Activated T-cell treated with anti-CD3 and anti-CD28 coated beads, Interleukin-2, amount 50 U/mL, for 72 hours (primary cell): ENCODE results near the gene SPDYE2. TPM values are rescaled to one million over a fixed set of nuclear protein-coding genes. Genes with fewer than 3 reads are reported as not detected.
A peak's percentile ranks its signal among the peaks of the same experiment; 100 is the strongest.
"Not testable (repeated sequence)": the region's sequence is repeated elsewhere in the genome, so short reads cannot be mapped to it uniquely, and the experiment has no call there.

Experiments
- ATAC-seq, 2 donors: fragments of 150-1000 bp; cut with Tn5 transposase; replicated peaks in 1 of 2; 2 replicates each; pipeline ENCODE4 v1.10.0; 2021; ENCODE audit warnings: moderate library complexity in 2 of 2, mild to moderate bottlenecking in 1 of 2
- DNase-seq, 2 donors: peaks; one replicate each; pipeline ENCODE4 v3.0.0; 2021 to 2022; ENCODE audit warnings: mixed read lengths in 1 of 2
- H3K27ac Mint-ChIP-seq: one replicate; pipeline ENCODE4 v1.8.0; 2022; ENCODE audit warnings: mild to moderate bottlenecking, moderate library complexity, mixed read lengths
- H3K27me3 Mint-ChIP-seq: one replicate; pipeline ENCODE4 v1.8.0; 2022; ENCODE audit warnings: low read depth, mixed read lengths
- H3K36me3 Mint-ChIP-seq, 2 donors: one replicate each; pipeline ENCODE4 v1.8.0; 2022; ENCODE audit warnings: mixed read lengths in 2 of 2, mild to moderate bottlenecking in 1 of 2; ENCODE audit not compliant: insufficient read depth in 2 of 2
- H3K4me1 Mint-ChIP-seq: one replicate; pipeline ENCODE4 v1.8.0; 2022; ENCODE audit warnings: low read depth, mixed read lengths
- H3K4me3 Mint-ChIP-seq, 2 donors: one replicate each; pipeline ENCODE4 v1.8.0; 2022; ENCODE audit warnings: mild to moderate bottlenecking in 2 of 2, mixed read lengths in 2 of 2, moderate library complexity in 2 of 2
- H3K9me3 Mint-ChIP-seq, 2 donors: one replicate each; pipeline ENCODE4 v1.8.0; 2022; ENCODE audit warnings: mixed read lengths in 2 of 2
- total RNA-seq, 2 donors: library from RNA; stranded (reverse); gene quantifications; one replicate each; pipeline ENCODE4 v1.2.3, GENCODE V29; 2022

Gene SPDYE2
- total RNA-seq, 2 donors from 2014 or later, result not detected

- not testable (repeated sequence) for DNase-seq, H3K9me3 Mint-ChIP-seq, H3K27me3 Mint-ChIP-seq, H3K36me3 Mint-ChIP-seq, ATAC-seq, H3K27ac Mint-ChIP-seq, H3K4me1 Mint-ChIP-seq, H3K4me3 Mint-ChIP-seq
Measured at GRCh38 chr7:102520797-102521196, 30.2 kb upstream of the SPDYE2 start.

GRCh38 chr7:102524803-102525202 lies 26.2 kb upstream of the SPDYE2 start:
- not testable (repeated sequence) for H3K4me1 Mint-ChIP-seq, H3K4me3 Mint-ChIP-seq, H3K27me3 Mint-ChIP-seq, H3K9me3 Mint-ChIP-seq, H3K36me3 Mint-ChIP-seq, DNase-seq, H3K27ac Mint-ChIP-seq
- peak in 1 of 2 donors; percentile 19 for ATAC-seq

- not testable (repeated sequence) for DNase-seq, H3K4me1 Mint-ChIP-seq, H3K9me3 Mint-ChIP-seq, H3K27ac Mint-ChIP-seq, H3K4me3 Mint-ChIP-seq, H3K27me3 Mint-ChIP-seq, H3K36me3 Mint-ChIP-seq, ATAC-seq
Measured at GRCh38 chr7:102527182-102527581, 23.8 kb upstream of the SPDYE2 start.

- not testable (repeated sequence) for H3K9me3 Mint-ChIP-seq, ATAC-seq, H3K27me3 Mint-ChIP-seq, DNase-seq, H3K4me3 Mint-ChIP-seq, H3K27ac Mint-ChIP-seq, H3K36me3 Mint-ChIP-seq, H3K4me1 Mint-ChIP-seq
Measured at GRCh38 chr7:102527822-102528793, 22.9 kb upstream of the SPDYE2 start.

- DNase-seq, ATAC-seq, H3K4me3 Mint-ChIP-seq, H3K27me3 Mint-ChIP-seq, H3K4me1 Mint-ChIP-seq, H3K36me3 Mint-ChIP-seq, H3K9me3 Mint-ChIP-seq, H3K27ac Mint-ChIP-seq: not testable (repeated sequence)
Measured at GRCh38 chr7:102531583-102531982, 19.4 kb upstream of the SPDYE2 start.

- not testable (repeated sequence) for DNase-seq, H3K4me3 Mint-ChIP-seq, H3K27ac Mint-ChIP-seq, H3K4me1 Mint-ChIP-seq, H3K9me3 Mint-ChIP-seq, ATAC-seq, H3K27me3 Mint-ChIP-seq, H3K36me3 Mint-ChIP-seq
Measured at GRCh38 chr7:102532127-102532526, 18.9 kb upstream of the SPDYE2 start.

GRCh38 chr7:102535062-102535615 lies 15.9 kb upstream of the SPDYE2 start:
- not testable (repeated sequence) for H3K27me3 Mint-ChIP-seq, DNase-seq, H3K9me3 Mint-ChIP-seq, H3K4me3 Mint-ChIP-seq, H3K4me1 Mint-ChIP-seq, H3K36me3 Mint-ChIP-seq, H3K27ac Mint-ChIP-seq, ATAC-seq

GRCh38 chr7:102540604-102541003 lies 10.4 kb upstream of the SPDYE2 start:
- not testable (repeated sequence) for H3K27ac Mint-ChIP-seq, H3K4me1 Mint-ChIP-seq, H3K9me3 Mint-ChIP-seq, DNase-seq, H3K27me3 Mint-ChIP-seq, H3K36me3 Mint-ChIP-seq, ATAC-seq, H3K4me3 Mint-ChIP-seq

DNA sequence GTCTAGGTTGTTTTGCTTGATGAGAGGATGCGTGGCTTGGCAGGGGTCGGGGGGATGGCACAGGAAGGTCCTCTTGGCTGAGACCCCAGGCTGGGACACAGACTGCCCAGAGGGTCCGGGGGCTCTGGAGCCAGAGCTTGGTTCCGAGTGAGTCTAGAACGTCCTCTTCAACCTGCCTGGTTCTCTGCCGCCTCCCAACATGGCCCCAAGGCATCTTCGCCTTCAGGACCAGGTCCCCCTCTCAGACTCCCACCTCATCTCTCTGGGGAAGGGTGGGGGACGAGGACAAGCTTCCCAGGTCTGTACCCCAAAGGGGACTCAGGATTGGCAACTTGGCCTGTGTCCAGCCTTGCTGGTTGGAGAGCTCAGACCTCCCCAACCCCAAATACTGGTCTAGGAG lies 8.9 kb upstream of the SPDYE2 start:
- not testable (repeated sequence) for DNase-seq, H3K27ac Mint-ChIP-seq, H3K4me3 Mint-ChIP-seq, H3K4me1 Mint-ChIP-seq, ATAC-seq, H3K36me3 Mint-ChIP-seq, H3K27me3 Mint-ChIP-seq, H3K9me3 Mint-ChIP-seq

DNA sequence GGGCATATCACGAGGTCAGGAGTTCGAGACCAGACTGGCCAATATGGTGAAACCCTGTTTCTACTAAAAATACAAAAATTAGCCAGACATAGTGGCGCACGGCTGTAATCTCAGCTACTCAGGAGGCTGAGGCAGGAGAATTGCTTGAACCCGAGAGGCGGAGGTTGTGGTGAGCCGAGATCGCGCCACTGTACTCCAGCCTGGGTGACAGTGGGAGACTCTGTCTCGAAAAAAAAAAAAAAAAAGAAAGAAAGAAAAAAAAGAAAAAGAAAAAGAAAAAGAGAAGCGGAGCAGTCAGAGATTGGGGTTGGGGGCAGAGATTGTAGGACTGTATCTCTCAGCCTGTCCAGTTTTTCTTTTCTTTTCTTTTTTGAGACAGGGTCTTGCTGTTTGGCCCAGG lies 8.3 kb upstream of the SPDYE2 start:
- not testable (repeated sequence) for H3K27ac Mint-ChIP-seq, H3K27me3 Mint-ChIP-seq, H3K36me3 Mint-ChIP-seq, ATAC-seq, H3K4me3 Mint-ChIP-seq, H3K9me3 Mint-ChIP-seq, DNase-seq, H3K4me1 Mint-ChIP-seq

- H3K36me3 Mint-ChIP-seq, H3K4me1 Mint-ChIP-seq, DNase-seq, H3K9me3 Mint-ChIP-seq, H3K27ac Mint-ChIP-seq, H3K4me3 Mint-ChIP-seq, ATAC-seq, H3K27me3 Mint-ChIP-seq: not testable (repeated sequence)
Measured at GRCh38 chr7:102543596-102543995, 7.4 kb upstream of the SPDYE2 start, which contains the start of gene UPK3BL2. UPK3BL2 (minus strand) TSS chr7:102543696; CDS start chr7:102543636, 60 bp downstream.

DNA sequence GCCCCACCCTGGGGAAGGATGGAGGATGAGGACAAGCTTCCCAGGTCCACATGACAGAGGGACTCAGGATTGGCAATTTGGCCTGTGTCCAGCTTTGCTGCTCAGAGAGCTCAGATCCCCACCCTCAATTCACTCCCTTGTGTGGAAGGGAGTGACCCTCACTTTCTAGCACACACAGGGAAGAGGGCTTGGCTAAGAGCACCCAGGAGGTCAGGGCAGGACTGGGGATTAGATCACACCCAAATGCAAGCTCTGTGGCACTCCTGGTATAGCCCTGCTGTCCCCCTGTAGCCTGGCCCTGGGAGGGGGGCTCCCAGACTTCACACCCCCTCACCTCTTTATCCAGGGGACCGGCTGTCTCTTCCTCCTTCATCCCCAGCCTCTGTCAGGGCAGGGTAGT lies 6.7 kb upstream of the SPDYE2 start:
- H3K4me3 Mint-ChIP-seq, result not testable (repeated sequence)

GRCh38 chr7:102545288-102545687 lies 5.7 kb upstream of the SPDYE2 start:
- H3K36me3 Mint-ChIP-seq, H3K4me1 Mint-ChIP-seq, H3K9me3 Mint-ChIP-seq, H3K27me3 Mint-ChIP-seq, H3K27ac Mint-ChIP-seq, ATAC-seq, H3K4me3 Mint-ChIP-seq: not testable (repeated sequence)
- DNase-seq, result peak in 1 of 2 donors; percentile 7

More for the DNA sequence above, 6.7 kb upstream of the SPDYE2 start:
- H3K36me3 Mint-ChIP-seq, H3K9me3 Mint-ChIP-seq, H3K27ac Mint-ChIP-seq, H3K27me3 Mint-ChIP-seq, DNase-seq, ATAC-seq, H3K4me1 Mint-ChIP-seq: not testable (repeated sequence)
